Measurements from ENCODE around the gene HOXB8.

- TF ChIP-seq CTCF (IDR thresholded peaks at IDR 0.05) (no peak), EZH2 (IDR thresholded peaks at IDR 0.05) (no peak)
Observed at GRCh38 chr17:48634493-48635208, 19.6 kb upstream of the HOXB8 start.
